Astrocyte of the cerebellum (primary cell): Measurements from ENCODE around the gene UGT1A9.

Experiments used
- DNase-seq: peaks from one replicate; pipeline ENCODE4 v3.0.0-alpha.2; 2011; ENCODE audit warnings: low read depth
- H3K4me3 ChIP-seq: 2 replicates; pipeline ENCODE4 v1.5.1; 2011; ENCODE audit warnings: mild to moderate bottlenecking, low read depth, low read length, moderate library complexity
- CTCF ChIP-seq: IDR thresholded peaks from 2 replicates; pipeline ENCODE4 v1.5.1; 2012; ENCODE audit warnings: low read length, low read depth, moderate library complexity, mild to moderate bottlenecking; ENCODE audit errors: missing control alignments
- in situ Hi-C: cut with HindIII; loops from 2 replicates; pipeline ENCODE4 v1.10.0; 2017; ENCODE audit warnings: low sequenced_read_pairs

UGT1A9 gene

GRCh38 chr2:233791883-233792329 lies 120.2 kb downstream of the UGT1A9 start:
- no peak for TF ChIP-seq CTCF
- no peak for DNase-seq
- H3K4me3 ChIP-seq: no peak overlapping the region
- in situ Hi-C loops: no loop called here

GRCh38 chr2:233792720-233793119 lies 121.0 kb downstream of the UGT1A9 start:
- TF ChIP-seq CTCF: no peak
- H3K4me3 ChIP-seq: no peak overlapping the region
- in situ Hi-C loops: no loop called here
- DNase-seq: no peak

GRCh38 chr2:233793465-233794127 lies 121.9 kb downstream of the UGT1A9 start:
- TF ChIP-seq CTCF: no peak
- in situ Hi-C loops: no loop called here
- no peak for DNase-seq
- no peak overlapping the region for H3K4me3 ChIP-seq

GRCh38 chr2:233794128-233794658 lies 122.5 kb downstream of the UGT1A9 start:
- H3K4me3 ChIP-seq: no peak overlapping the region
- TF ChIP-seq CTCF: no peak
- no peak for DNase-seq
- in situ Hi-C loops: no loop called here

- no peak for TF ChIP-seq CTCF
- no peak for DNase-seq
- in situ Hi-C loops: no loop called here
- H3K4me3 ChIP-seq: no peak overlapping the region
Observed at GRCh38 chr2:233795735-233796171, 124.1 kb downstream of the UGT1A9 start.

GRCh38 chr2:233796254-233796653 lies 124.6 kb downstream of the UGT1A9 start:
- TF ChIP-seq CTCF: no peak
- in situ Hi-C loops: no loop called here

More at GRCh38 chr2:233796254-233796653, 124.6 kb downstream of the UGT1A9 start:
- no peak for DNase-seq
- H3K4me3 ChIP-seq: no peak overlapping the region
